Kasumi-1 (cell line): Measurements from ENCODE around the gene CACUL1.
"Not testable (repeated sequence)": the region's sequence is repeated elsewhere in the genome, so short reads cannot be mapped to it uniquely, and the experiment has no call there.

ENCODE experiments used
- DNase-seq, 2 experiments: peaks; one replicate each; lab custom pipeline; 2025; lab: John Stamatoyannopoulos, UW

The CACUL1 gene

DNA sequence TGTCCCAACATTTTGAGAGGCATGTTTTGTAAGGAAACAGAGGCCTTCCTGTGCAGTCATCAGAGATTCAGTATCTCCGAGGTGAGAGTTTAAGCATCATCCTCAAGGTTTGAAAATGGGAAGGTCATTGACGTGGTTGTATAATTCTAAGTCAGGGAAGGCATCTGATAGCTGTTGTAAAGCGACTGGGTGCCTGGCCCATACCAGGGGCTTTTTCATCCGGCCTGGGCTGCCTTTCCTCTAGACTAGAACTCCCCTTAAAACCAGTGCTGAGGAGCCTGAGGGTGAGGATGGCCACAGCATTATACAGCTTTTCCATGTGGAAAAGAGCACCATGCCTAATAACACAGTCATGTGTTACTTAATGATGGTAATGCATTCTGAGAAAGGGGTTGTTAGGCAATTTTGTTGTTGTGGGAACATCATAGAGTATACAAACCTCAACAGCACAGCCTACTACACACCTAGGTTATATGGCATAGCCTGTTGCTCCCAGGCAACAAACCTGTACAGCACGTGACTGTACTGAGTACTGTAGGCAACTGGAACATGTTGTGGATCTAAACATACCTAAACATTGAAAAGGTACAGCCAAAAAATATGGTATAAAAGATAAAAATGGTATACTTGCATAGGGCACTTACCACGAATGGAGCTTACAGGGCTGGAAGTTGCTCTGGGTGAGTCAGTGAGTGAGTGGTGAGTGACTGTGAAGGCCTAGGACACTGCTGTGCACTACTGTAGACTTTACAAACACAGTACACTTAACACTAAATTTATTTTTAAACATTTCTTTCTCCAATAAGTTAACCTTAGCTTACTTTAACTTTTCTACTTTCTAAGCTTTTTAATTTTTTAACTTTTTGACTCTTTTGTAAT lies 13.5 kb upstream of the CACUL1 start:
- no peak for DNase-seq

DNA sequence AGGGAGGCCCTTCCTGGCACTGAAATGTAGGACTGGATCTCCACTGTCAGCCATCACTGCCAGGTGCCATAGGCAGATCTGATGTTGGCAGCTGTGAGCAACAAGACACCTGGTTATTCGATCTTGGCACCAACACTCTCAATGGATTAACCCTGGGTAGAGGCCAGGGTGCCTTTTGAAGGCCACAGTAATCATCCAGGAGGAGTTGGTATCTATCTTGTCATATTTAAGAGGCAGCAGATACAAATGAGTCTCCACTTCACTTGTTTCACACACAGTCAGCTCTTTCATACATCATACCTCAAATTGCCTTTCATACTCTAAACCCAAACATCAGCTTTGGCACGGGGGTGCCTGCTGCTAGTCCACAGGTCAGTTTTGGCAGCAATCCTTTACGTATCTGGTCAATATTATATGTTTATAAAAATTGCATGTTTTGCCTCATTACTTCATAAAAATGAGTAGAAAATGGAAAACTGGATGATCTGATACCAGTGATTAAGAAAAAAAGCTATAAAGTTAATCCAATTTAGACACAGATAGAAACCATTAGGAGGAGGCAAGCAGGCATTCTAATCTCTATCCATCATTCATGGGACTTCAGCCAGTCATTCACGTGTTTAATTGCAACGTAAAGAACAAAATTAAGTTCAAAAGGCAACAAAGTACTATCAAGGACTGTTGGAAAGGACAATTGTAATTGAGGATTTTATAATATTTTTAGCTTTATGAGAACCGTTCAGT lies 12.7 kb upstream of the CACUL1 start:
- no peak for DNase-seq

DNA sequence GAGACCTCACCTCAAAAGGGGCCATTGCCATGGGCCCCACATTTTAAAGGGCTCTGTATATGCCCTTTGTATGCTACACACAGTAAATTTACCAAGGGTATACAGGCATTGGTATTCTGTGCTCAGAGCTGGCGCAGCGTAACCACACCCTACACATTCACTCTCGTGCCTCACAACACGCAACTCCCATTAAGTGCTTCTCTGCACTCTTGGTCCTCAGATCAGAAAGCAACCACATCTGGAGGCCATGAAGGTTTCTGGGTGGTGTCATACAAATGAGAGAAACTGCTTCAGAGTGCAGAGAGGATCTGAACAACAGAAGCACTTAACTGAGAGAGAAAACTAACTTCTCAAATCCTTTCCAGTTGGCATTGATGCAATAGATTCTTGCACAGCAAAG lies 9.4 kb upstream of the CACUL1 start:
- no peak for DNase-seq

DNA sequence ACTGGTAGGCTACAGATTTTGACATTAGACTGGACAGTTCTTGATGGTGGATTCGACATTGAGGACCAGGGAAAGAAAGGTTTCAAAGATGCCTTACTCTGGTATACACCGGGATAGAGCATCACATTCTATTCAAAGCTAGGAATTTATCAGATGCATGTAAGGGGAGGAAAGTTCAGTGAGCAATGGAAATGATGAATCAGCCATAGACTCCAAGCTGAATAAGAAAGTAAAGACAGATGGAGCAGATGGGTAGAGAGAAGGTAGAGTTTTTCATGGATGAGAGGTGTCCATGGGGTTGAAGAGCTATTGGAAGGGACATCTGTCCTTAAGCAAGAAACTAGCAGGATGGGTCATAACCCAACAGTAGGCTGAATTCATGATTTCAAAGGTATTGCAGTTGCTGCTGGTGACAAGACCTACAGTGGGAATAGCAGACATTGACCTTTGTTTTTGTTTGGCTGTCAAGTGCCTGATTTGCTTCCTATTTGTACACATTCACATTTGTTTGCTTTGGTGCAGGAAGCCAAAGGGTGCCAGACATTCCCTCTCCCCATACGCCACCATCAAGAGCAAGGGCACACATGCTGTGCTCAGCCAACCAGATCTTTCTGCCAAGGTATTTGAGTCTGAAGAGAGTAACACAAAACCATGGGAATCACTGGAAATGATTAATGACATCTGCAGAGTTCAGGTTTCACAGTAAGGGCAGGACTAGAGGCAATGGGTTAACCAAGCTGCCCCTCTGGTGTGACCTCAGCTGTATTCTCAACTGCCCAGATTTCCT lies 8.6 kb upstream of the CACUL1 start:
- no peak for DNase-seq

DNA sequence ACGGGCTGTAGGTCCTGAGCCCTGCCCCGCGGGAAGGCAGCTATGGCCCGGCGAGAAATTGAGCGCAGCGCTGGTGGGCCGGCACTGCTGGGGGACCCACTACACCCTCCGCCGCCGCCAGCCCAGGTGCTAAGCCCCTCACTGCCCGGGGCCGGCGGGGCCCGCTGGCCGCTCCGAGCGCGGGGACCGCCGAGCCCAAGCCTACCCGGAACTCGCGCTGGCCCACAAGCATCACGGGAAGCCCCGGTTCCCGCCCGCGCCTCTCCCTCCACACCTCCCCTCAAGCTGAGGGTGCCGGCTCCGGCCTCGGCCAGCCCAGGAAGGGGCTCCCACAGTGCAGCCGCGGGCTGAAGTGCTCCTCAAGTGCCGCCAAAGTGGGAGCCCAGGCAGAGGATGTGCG lies 5.5 kb upstream of the CACUL1 start:
- DNase-seq, result no peak

DNA sequence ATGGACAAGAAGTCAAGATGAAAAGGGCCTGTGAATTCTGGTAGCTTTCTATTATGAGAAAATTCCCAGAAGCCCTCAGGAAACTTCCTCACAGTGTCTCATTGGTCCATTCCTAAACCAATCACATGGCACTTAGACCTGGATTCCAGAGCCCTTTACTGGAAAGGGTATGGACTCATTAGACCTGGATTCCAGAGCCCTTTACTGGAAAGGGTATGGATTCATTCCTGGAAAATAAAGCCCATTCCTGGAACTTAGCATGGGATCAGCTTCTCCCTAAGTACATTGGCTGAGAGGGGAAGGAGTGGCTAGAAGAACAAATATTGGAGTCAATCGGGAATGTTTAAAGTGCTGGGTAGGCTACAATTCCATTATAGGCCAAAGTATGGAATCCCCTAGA lies 3.7 kb upstream of the CACUL1 start:
- DNase-seq, result no peak

DNA sequence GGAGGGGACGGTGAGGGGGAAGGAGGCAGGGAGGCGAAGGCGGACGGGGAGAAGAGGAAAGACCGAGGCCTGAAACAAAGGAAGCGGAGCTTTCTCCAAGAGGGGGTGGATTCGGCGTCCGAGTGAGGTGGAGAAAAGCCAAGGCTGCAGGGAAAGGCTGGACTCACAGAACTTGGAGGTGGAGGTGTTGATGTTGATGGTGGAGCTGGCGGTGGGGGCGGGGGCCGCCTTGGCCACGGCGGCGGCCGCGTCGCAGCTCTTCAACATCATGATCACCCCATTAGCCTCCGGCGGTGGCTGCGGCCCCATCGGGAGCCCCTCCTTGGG lies 578 bp downstream of the CACUL1 start:
- peak; percentile 48 to 70 for DNase-seq

DNA sequence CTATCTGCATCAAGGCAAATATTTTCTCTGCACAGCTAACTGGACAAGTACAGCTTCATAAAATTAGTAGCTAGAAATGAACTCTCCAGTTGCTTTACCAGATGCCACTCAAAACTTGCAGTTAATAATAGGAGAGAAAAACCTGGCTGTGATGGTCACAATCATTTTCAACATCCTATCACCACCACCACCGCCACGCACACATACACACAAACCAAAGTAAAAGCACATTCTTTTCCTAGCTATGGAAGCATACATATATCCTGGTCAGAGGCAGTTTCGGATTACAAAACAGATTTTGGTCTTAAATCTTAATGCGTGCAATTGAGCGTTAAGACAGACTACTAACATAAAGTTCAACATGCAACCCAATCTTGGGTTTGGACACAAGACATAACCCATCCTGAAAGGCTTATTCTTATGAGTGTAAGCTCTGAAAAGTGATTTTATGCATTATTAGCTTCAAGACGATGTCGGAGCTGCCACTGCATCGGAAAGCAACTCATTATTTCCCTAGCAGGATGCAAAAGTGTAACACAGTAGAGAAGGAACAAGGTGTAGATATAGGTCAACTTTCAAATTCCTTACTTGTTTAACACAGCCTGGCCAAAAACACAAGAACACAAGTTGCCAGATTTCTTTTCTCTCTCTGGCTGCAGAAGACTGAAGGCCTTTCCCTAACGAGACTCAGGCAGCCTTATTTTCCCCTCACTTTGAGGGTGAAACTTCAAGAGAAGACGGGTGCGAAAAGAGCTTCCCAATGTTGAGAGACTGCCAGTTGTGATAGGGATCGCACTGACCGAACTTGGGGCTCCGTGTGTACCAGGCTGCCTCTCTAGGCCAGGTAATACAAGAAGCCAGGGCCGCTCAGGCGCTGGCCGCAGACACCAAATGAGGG lies 1.2 kb downstream of the CACUL1 start:
- peak in 1 of 2 experiments; percentile 70 for DNase-seq

DNA sequence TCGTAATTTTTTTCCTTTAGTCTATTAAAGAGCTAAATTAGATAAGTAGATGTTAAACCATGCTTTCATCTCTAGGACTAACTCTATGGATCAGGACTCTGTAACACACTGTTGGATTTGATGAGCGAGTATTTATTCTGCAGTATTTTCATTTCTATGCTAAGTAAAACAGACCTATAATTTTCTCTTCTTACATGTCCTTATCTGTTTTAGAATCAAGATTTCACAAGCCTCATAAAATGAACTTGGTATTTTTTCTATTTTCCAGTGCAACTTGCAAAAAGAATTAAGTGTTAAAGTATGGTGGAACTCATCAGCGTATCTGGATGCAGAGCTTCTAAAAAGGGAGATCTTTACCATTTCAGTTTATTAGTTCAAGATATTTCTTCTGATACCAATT lies 2.4 kb downstream of the CACUL1 start:
- DNase-seq, result no peak

DNA sequence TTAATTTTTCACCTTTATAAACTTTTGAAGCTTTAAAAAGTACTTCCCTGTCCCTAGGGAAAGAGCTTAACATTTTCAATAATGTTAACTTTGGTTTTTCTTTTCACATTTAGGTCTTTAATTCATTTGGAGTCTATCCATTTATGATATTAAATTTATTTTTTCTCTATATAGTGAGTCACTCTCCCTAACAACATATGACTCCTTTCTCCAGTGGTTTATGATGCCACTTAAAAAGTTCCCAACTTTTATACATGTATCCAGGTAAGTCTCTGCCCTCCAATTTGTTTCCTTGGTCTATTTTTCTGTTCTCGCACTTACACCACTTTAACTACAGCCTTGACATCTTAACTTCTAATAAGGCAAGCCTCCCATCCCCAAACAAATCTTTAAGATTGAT lies 3.5 kb downstream of the CACUL1 start:
- no peak for DNase-seq

DNA sequence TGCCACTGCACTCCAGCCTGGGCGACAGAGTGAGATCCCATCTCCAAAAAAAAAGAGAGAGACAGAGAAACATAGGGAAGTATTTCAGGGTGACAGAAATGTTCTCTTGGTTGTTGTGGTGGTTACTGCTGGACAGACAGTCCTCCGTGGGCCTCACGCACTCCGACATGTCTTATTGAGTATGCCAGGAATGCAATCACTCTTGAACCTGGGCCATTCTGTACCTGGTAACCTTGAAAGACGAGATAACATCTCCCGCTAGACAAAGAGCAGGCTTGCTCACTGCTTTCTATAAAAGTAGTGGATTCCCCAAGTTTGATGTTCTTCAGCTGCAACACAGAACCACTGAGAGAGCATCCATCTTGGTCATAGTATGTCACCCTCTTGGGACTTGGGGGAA lies 6.7 kb downstream of the CACUL1 start:
- DNase-seq, result no peak

DNA sequence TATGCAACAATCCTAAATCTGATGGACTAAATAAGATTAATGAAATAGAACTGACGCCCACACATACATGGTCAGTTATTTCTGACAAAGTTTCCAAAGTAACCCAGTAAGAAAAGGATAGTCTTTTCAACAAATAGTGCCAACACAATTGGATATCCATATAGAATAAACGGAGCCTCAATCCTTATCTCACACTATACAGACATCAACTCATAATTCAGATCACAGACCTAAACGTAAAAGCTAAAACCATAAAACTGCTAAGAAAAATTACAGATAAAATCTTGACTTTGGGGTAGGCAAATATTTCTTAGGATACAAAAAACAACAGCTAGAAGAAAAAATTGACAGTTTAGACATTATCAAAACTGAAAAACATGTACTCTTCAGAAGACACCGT lies 8.5 kb downstream of the CACUL1 start:
- DNase-seq, result no peak

DNA sequence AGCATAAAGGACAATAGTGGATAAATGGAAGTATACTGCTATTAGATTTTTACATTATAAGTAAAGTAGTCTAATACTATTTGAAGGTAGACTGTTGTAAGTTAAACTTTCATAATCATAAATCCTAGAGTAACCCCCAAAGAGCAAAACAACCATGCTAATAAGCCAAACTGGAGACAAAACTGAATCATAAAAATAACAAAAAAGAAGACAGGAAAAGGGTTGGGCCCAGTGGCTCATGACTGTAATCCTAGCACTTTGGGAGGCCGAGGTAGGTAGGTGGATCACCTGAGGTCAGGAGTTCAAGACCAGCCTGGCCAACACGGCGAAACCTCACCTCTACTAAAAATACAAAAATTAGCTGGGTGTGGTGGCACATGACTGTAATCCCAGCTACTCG lies 9.7 kb downstream of the CACUL1 start:
- no peak for DNase-seq

DNA sequence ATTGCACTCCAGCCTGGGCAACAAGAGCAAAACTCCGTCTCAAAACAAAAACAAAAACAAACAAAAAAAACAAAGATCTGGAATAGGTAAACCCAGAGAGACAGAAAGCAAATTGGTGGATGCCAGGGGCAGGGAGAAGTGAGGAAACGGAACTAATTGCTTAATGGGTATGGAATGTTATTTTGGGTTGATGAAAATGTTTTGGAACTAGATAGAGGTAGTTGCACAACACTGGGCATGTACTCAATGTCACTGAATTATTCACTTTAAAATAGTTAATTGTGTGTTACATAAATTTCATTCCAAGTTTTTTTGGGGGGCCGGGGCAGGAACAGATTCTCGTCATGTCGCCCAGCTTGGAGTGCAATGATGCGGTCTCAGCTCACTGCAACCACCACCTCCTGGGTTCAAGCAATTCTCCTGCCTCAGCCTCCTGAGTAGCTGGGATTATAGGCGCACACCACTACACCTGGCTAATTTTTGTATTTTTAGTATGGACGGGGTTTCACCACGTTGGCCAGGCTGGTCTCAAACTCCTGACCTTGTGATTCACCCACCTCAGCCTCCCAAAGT lies 10.3 kb downstream of the CACUL1 start:
- DNase-seq, result not testable (repeated sequence)

DNA sequence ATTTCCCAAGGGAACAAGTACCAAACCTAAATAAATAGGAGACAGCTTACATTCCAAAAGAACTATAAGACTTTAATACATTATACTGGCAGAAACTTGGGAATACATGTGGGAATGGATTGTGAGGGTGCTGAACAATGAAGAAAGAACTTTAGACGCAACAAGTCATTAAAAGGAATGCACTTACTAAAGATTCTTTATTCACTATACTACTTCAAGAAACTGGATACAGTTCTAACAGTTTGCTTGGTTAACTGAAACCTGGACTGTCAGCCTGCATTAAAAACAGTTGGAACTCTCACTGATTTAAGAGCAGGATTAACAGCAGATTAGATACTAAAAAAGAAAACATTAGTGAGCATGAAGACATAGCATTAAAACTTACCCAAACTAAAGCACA lies 12.0 kb downstream of the CACUL1 start:
- no peak for DNase-seq

DNA sequence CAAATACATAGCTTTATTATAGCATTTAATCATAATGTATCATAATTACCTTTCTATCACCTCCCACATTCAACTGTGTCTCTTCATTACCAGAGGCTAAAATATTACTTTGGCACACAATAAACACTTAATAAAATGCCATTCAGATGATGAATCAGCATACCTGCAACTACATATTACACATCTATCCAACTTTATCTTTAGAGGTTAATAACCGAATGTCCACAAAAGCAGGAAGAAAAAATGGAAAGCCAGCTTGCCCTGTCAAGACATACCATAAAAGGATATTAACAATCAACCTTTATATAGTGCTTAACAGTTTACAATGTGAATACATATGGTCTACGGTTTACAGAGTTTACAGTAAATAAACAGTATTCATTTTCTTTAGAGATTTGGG lies 12.7 kb downstream of the CACUL1 start:
- no peak for DNase-seq

DNA sequence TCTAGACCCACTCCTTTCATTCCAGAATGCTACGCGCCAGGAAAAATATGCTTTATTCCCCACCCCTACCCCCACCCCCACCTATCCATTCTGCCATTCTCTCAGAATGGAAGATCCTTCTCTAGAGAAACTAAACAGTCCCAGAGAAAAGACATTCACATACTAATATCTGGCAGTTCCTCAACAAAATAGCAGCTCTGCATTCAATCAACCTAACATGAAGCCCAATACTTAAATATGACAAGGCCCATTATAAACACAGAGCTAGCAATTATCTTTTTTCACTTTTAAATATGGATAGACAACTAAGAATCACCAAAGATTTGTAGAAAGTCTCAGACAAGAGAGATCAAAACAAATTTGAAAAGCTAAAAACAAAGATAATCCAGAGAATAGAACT lies 16.4 kb downstream of the CACUL1 start:
- no peak for DNase-seq

DNA sequence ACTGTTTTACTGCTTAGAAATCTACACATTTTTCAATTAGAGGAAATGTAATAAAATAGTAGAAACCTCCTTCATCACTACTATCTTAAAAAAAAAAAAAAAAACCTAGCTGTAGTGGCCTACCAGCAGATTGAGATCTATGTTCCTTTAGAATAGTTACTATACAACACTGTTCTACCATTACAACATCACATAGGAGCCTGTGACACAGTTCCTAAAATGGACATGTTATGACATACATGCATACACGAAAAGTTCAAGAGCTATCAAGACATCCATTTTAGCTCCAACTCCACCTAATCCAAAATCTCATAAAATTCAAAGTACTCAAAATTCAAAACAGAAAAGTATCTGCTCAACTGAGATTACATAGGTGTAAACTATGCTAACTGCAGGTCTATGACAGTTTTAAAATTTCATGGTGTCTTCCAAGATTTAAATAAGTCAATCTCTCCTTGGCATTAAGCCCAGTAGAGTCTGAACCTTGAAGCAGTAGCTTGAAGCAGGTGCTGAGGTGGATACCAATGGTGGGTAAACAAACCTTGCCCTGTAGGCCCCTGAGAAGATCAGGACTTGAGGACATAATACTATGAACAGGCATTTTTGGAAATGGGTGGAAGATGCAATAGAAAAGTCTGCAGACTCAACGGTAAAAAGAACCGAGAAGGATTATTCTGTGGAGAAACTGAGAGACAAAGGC lies 17.0 kb downstream of the CACUL1 start:
- no peak for DNase-seq

DNA sequence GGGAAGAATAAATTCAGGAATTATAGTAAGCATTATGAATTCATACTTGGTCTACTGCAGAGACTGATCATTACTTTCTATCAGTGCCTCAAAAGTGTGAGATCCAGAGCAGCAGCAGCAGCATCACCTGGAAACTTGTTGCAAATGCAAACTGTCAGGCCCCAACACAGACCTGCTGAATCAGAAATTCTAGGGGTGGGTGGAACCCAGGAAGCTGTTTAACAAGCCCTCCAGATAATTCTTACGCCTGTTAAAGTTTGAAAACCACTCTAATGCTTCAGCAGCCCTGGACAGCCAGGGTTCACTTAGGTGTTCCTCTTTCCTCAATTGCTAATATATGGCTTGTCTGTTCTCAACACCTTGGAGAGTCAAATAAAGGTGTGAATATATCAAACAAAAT lies 19.5 kb downstream of the CACUL1 start:
- no peak for DNase-seq

DNA sequence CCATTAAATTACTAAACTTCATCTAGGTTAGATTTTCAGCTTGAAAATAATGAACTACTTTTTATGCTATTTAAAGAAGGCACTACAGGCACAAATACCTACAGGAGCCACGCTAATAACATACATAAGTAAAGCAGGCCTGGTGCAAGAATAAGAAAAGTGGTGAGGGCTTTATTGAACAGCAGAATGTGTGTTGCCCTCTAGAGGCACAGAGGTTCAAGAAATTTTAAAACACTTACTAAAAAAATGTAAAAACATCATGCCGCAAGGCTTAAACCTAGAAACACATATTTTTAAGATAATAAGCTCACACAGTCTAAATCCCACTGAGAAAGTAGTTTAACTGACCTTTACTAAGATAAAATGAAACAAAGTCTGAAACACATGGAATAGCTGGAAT lies 20.3 kb downstream of the CACUL1 start:
- peak; percentile 52 to 71 for DNase-seq
